Immature natural killer cell (primary cell): ENCODE results near the gene TCF4. TPM values are rescaled to one million over a fixed set of nuclear protein-coding genes. Genes with fewer than 3 reads are reported as not detected.
A peak's percentile ranks its signal among the peaks of the same experiment; 100 is the strongest.

Experiments
- DNase-seq, 3 donors: peaks; one replicate each; pipeline ENCODE4 v3.0.0; 2022; ENCODE audit warnings: mixed read lengths in 1 of 3
- H3K27ac Mint-ChIP-seq, 6 donors: one replicate each; pipeline ENCODE4 v1.8.0; 2020; ENCODE audit warnings: mixed read lengths in 6 of 6, mild to moderate bottlenecking in 5 of 6, inconsistent platforms in 4 of 6, moderate library complexity in 3 of 6
- H3K27me3 Mint-ChIP-seq, 3 donors: one replicate each; pipeline ENCODE4 v1.8.0; 2020 to 2021; ENCODE audit warnings: low read depth in 3 of 3, mild to moderate bottlenecking in 3 of 3, mixed read lengths in 3 of 3, moderate library complexity in 3 of 3, inconsistent platforms in 1 of 3
- H3K36me3 Mint-ChIP-seq, 3 donors: one replicate each; pipeline ENCODE4 v1.8.0; 2020; ENCODE audit warnings: mixed read lengths in 3 of 3, inconsistent platforms in 2 of 3, mild to moderate bottlenecking in 2 of 3
- H3K4me1 Mint-ChIP-seq, 2 donors: one replicate each; pipeline ENCODE4 v1.8.0; 2020; ENCODE audit warnings: inconsistent platforms in 2 of 2, mild to moderate bottlenecking in 2 of 2, mixed read lengths in 2 of 2, moderate library complexity in 1 of 2
- H3K4me3 Mint-ChIP-seq, 5 donors: one replicate each; pipeline ENCODE4 v1.8.0; 2020; ENCODE audit warnings: mild to moderate bottlenecking in 5 of 5, mixed read lengths in 5 of 5, inconsistent platforms in 3 of 5, moderate library complexity in 3 of 5
- H3K9me3 Mint-ChIP-seq, 6 donors: one replicate each; pipeline ENCODE4 v1.8.0; 2020; ENCODE audit warnings: mild to moderate bottlenecking in 6 of 6, mixed read lengths in 6 of 6, inconsistent platforms in 4 of 6, moderate library complexity in 3 of 6
- polyA plus RNA-seq, 3 donors: library from polyadenylated mRNA; unstranded; fragments of 300-500 nt; fragmentation: Illumina TruSeq; gene quantifications; one replicate each; pipeline ENCODE4 v1.2.3, GENCODE V29; 2021

The TCF4 gene
- polyA plus RNA-seq, 3 donors from 2014 or later, result 7.7 to 28.0 (median 17.6) TPM

- H3K27ac Mint-ChIP-seq, result no peak overlapping the region
- H3K9me3 Mint-ChIP-seq, result peaks cover 0 to 2% (median 0%) of the 10 kb centered on the region in 6 donors
- H3K4me1 Mint-ChIP-seq, result peaks cover 7 to 16% of the 10 kb centered on the region in 2 donors
- peaks cover 0 to 1% (median 0%) of the 10 kb centered on the region in 3 donors for H3K27me3 Mint-ChIP-seq
- H3K4me3 Mint-ChIP-seq, result no peak overlapping the region
- no peak for DNase-seq
- no peaks in the 10 kb centered on the region for H3K36me3 Mint-ChIP-seq
Measured at GRCh38 chr18:55385770-55386169, 202.2 kb downstream of the TCF4 start.

DNA sequence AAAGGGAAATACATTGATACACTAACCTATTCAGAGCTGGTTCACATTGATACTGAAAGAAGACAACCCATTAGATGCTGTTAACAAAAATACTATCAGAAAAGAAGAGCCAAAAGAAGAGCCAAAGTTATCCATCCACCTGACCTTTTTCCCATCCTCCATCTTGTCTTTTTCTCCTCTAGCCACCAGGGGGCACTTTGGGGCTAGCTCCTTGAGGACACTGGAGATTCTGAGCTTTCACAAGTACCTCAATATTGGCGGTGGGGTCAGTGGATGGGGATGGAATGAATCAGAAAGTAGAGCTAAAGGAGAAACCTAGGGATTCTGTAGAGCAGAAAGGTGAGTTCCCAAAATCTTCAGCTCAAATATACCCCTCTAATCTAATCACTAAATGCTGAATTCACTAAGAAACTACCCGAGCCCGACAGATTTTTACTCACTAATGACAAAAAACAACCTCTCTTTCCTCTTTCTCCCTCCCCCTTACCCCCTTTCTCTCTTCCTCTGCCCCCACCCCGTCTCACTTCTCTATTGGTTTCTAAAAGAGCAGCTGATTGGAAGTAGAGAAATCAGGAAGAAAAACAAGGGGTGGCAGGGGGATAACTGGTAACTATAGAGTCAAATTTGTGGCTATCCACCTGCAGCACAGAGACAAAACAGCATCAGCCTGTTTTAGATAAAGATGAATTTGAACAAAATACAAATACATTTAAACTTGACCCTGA, 203.3 kb downstream of the TCF4 start:
- no peak overlapping the region for H3K4me3 Mint-ChIP-seq
- no peak for DNase-seq
- no peaks in the 10 kb centered on the region for H3K36me3 Mint-ChIP-seq
- H3K27me3 Mint-ChIP-seq, result peaks cover 0 to 1% (median 0%) of the 10 kb centered on the region in 3 donors
- peaks cover 12 to 22% of the 10 kb centered on the region in 2 donors for H3K4me1 Mint-ChIP-seq
- no peak overlapping the region for H3K27ac Mint-ChIP-seq
- peaks cover 0 to 2% (median 0%) of the 10 kb centered on the region in 6 donors for H3K9me3 Mint-ChIP-seq

- H3K9me3 Mint-ChIP-seq, result peaks cover 0 to 2% (median 0%) of the 10 kb centered on the region in 6 donors
- H3K4me1 Mint-ChIP-seq, result peaks cover 13 to 24% of the 10 kb centered on the region in 2 donors
- H3K36me3 Mint-ChIP-seq, result no peaks in the 10 kb centered on the region
- no peak for DNase-seq
- no peak overlapping the region for H3K4me3 Mint-ChIP-seq
- H3K27ac Mint-ChIP-seq, result peak overlapping the region in 1 of 6 donors; percentile 9
- peaks cover 0 to 1% (median 0%) of the 10 kb centered on the region in 3 donors for H3K27me3 Mint-ChIP-seq
Measured at GRCh38 chr18:55384115-55384514, 203.9 kb downstream of the TCF4 start.

GRCh38 chr18:55382277-55382805, 205.7 kb downstream of the TCF4 start:
- Mint-ChIP-seq H3K27ac (no peak overlapping the region), H3K36me3 (no peaks in the 10 kb centered on the region)

GRCh38 chr18:55381277-55381676, 206.7 kb downstream of the TCF4 start:
- H3K9me3 Mint-ChIP-seq, result peaks cover 0 to 2% (median 0%) of the 10 kb centered on the region in 6 donors
- H3K4me3 Mint-ChIP-seq, result peak overlapping the region in 2 of 5 donors; percentile 2 to 56
- peak overlapping the region in 1 of 6 donors; percentile 53 for H3K27ac Mint-ChIP-seq
- peak; percentile 10 to 47 (median 34) for DNase-seq
- peaks cover 0 to 2% (median 1%) of the 10 kb centered on the region in 3 donors for H3K27me3 Mint-ChIP-seq
- peaks cover 17 to 33% of the 10 kb centered on the region in 2 donors for H3K4me1 Mint-ChIP-seq
- no peaks in the 10 kb centered on the region for H3K36me3 Mint-ChIP-seq

More at GRCh38 chr18:55382277-55382805, 205.7 kb downstream of the TCF4 start:
- Mint-ChIP-seq H3K27me3 (peaks cover 0 to 1% (median 0%) of the 10 kb centered on the region in 3 donors), H3K9me3 (peaks cover 0 to 2% (median 0%) of the 10 kb centered on the region in 6 donors), H3K4me3 (no peak overlapping the region), H3K4me1 (peaks cover 17 to 33% of the 10 kb centered on the region in 2 donors)
- no peak for DNase-seq

DNA sequence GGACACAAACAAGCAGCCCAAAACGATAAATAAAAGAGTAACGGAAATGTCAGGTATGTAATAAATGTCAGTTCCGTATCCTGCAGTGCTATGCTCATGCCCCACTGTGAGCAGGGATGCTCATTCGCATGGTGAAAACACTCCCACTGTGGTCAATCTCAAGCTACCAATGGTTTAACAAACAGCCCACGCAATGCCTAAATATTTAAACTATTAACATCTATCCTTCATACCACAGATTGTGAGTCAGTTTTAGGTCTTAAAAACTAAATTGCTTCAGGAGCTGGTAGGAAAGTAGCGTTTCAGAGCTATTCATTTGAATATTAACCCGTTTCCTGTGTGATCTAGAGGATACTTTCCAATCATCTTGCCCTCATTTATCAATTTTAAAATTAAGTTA, 207.4 kb downstream of the TCF4 start:
- Mint-ChIP-seq H3K27me3 (peaks cover 0 to 3% (median 1%) of the 10 kb centered on the region in 3 donors), H3K9me3 (no peaks in the 10 kb centered on the region), H3K27ac (no peak overlapping the region), H3K4me3 (no peak overlapping the region), H3K36me3 (no peaks in the 10 kb centered on the region), H3K4me1 (peaks cover 17 to 33% of the 10 kb centered on the region in 2 donors)
- no peak for DNase-seq

- Mint-ChIP-seq H3K27ac (no peak overlapping the region), H3K27me3 (peaks cover 0 to 5% (median 2%) of the 10 kb centered on the region in 3 donors), H3K4me3 (no peak overlapping the region), H3K36me3 (peaks cover 0 to 4% (median 0%) of the 10 kb centered on the region in 3 donors), H3K4me1 (peaks cover 15 to 23% of the 10 kb centered on the region in 2 donors), H3K9me3 (peaks cover 0 to 5% (median 2%) of the 10 kb centered on the region in 6 donors)
- DNase-seq, result no peak
Measured at GRCh38 chr18:55376387-55376786, 211.6 kb downstream of the TCF4 start.

DNA sequence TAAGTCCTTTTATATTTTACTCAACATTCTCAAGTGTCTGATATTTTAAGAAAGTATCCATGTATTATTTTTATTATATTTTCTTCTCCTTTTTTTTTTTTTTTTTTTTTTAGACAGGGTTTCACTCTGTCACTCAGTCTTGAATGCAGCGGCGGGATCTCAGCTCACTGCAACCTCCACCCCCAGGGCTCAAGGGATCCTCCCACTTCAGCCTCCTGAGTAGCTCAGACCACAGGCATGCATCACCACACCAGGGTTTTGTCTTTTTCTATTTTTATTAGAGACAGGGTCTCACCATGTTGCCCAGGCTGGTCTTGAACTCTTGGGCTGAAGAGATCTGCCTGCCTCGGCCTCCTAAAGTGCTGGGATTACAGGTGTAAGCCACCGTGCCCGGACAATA, 212.1 kb downstream of the TCF4 start:
- H3K4me1 Mint-ChIP-seq, result peaks cover 10 to 18% of the 10 kb centered on the region in 2 donors
- DNase-seq, result no peak
- H3K27me3 Mint-ChIP-seq, result peaks cover 0 to 6% (median 5%) of the 10 kb centered on the region in 3 donors
- no peak overlapping the region for H3K4me3 Mint-ChIP-seq
- H3K36me3 Mint-ChIP-seq, result peaks cover 0 to 4% (median 0%) of the 10 kb centered on the region in 3 donors
- peaks cover 0 to 5% (median 2%) of the 10 kb centered on the region in 6 donors for H3K9me3 Mint-ChIP-seq
- H3K27ac Mint-ChIP-seq, result no peak overlapping the region

DNA sequence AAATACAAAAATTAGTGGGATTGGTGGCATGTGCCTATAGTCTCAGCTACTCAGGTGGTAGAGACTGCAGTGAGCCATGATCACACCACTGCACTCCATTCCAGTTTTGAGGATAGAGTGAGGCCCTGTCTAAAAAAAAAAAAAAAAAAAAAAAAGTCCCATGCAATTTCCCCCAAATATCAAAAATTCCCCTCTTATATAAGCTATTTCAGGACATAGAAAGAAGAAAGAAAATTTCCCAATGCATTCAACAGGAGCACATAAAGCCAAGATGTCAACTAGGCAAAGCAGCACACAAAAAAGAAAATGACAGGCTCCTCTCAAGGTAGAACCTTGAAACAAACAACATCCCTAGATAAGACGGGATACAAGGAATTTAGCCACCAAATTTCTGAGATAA, 213.3 kb downstream of the TCF4 start:
- no peak overlapping the region for H3K27ac Mint-ChIP-seq

GRCh38 chr18:55372209-55372608, 215.8 kb downstream of the TCF4 start:
- Mint-ChIP-seq H3K4me3 (no peak overlapping the region), H3K27me3 (peaks cover 0 to 6% (median 5%) of the 10 kb centered on the region in 3 donors), H3K4me1 (no peaks in the 10 kb centered on the region)

More for the DNA sequence above, 213.3 kb downstream of the TCF4 start:
- Mint-ChIP-seq H3K36me3 (peaks cover 0 to 4% (median 0%) of the 10 kb centered on the region in 3 donors), H3K4me1 (peaks cover 5 to 11% of the 10 kb centered on the region in 2 donors), H3K27me3 (peaks cover 0 to 6% (median 5%) of the 10 kb centered on the region in 3 donors), H3K4me3 (no peak overlapping the region), H3K9me3 (peaks cover 0 to 5% (median 2%) of the 10 kb centered on the region in 6 donors)
- no peak for DNase-seq

DNA sequence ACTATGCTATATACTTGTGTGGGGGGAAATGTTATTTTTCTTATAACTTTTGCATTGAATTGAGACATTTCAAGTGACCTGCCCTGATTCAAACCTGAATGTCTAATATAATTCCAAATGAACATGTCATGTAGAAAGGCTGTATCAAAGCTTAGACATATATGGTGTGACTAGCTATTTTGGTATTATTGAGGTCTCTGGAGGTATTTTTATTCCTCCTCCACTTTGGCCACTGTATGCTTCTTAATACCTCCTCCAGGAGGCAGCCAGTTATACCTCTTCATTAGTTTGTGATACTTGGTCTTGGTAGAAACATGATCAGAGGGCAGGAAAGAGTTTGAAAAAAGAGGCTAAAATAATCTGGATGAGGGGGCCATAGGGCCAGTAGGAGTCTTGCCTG, 217.1 kb downstream of the TCF4 start:
- Mint-ChIP-seq H3K4me1 (no peaks in the 10 kb centered on the region), H3K4me3 (no peak overlapping the region), H3K27ac (no peak overlapping the region), H3K36me3 (peaks cover 0 to 4% (median 0%) of the 10 kb centered on the region in 3 donors), H3K9me3 (peaks cover 0 to 5% (median 2%) of the 10 kb centered on the region in 6 donors), H3K27me3 (peaks cover 0 to 6% (median 1%) of the 10 kb centered on the region in 3 donors)
- no peak for DNase-seq

More at GRCh38 chr18:55372209-55372608, 215.8 kb downstream of the TCF4 start:
- peaks cover 0 to 4% (median 0%) of the 10 kb centered on the region in 3 donors for H3K36me3 Mint-ChIP-seq
- no peak for DNase-seq
- no peak overlapping the region for H3K27ac Mint-ChIP-seq
- peaks cover 0 to 5% (median 2%) of the 10 kb centered on the region in 6 donors for H3K9me3 Mint-ChIP-seq

GRCh38 chr18:55369346-55369745, 218.6 kb downstream of the TCF4 start:
- Mint-ChIP-seq H3K36me3 (no peaks in the 10 kb centered on the region), H3K27ac (no peak overlapping the region), H3K9me3 (peaks cover 0 to 4% (median 0%) of the 10 kb centered on the region in 6 donors), H3K27me3 (peaks cover 0 to 4% (median 1%) of the 10 kb centered on the region in 3 donors), H3K4me3 (no peak overlapping the region), H3K4me1 (no peaks in the 10 kb centered on the region)
- no peak for DNase-seq

DNA sequence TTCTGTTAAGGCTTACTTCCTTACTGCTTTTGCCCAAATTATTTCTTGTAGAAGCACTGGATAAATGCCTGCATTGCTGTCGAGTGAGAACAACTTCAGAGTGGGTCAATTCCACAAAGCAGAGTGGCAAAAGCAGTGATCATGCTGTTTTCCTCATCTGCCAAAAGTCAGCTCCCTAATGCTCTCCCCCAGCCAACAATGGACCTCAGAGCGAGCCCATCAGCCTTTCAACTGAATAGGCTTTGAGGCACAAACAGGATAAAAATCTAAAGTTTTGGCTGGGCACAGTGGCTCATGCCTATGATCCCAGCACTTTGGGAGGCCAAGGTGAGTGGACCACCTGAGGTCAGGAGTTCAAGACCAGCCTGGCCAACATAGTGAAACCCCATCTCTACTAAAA, 222.7 kb downstream of the TCF4 start:
- no peaks in the 10 kb centered on the region for H3K36me3 Mint-ChIP-seq
- no peaks in the 10 kb centered on the region for H3K27me3 Mint-ChIP-seq

DNA sequence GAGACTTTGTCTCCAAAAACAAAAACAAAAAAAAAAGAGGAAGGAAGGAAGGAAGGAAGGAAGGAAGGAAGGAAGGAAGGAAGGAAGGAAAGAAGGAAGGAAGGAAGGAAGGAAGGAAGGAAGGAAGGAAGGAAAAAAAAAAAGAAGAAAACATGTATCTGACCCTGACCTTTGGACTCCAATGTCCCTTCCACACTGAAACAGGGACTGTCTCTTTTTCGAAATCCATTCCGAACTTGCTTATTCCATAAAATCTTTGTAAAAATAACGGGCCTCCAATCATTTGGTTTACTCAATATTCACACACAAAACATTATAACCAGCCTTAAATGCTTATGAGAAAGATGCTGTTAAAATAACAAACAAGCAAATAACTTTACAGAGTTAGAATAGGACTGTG, 225.7 kb downstream of the TCF4 start:
- H3K9me3 Mint-ChIP-seq, result no peaks in the 10 kb centered on the region

More for the DNA sequence above, 222.7 kb downstream of the TCF4 start:
- Mint-ChIP-seq H3K9me3 (no peaks in the 10 kb centered on the region), H3K27ac (no peak overlapping the region), H3K4me3 (no peak overlapping the region), H3K4me1 (no peaks in the 10 kb centered on the region)
- no peak for DNase-seq

More for the DNA sequence above, 225.7 kb downstream of the TCF4 start:
- H3K4me1 Mint-ChIP-seq, result no peaks in the 10 kb centered on the region
- no peaks in the 10 kb centered on the region for H3K36me3 Mint-ChIP-seq
- no peak overlapping the region for H3K4me3 Mint-ChIP-seq
- DNase-seq, result no peak
- peaks cover 0 to 1% (median 0%) of the 10 kb centered on the region in 3 donors for H3K27me3 Mint-ChIP-seq
- H3K27ac Mint-ChIP-seq, result no peak overlapping the region
